H1 (cell line): ENCODE measurements around the gene MS4A7.

Source experiments
- BRCA1 ChIP-seq: IDR thresholded peaks from 2 replicates; pipeline ENCODE4 v1.6.1; 2012; ENCODE audit warnings: low read depth, low read length, improper control_type of control experiment
- EGR1 ChIP-seq: IDR thresholded peaks from 2 replicates; pipeline ENCODE4 v1.6.1; 2011; ENCODE audit warnings: low read depth, low read length, borderline replicate concordance
- EZH2 ChIP-seq: fragments of 200-600 bp; sonication (generic); IDR thresholded peaks from 2 replicates; pipeline ENCODE4 v1.7.1; 2012; ENCODE audit warnings: low read depth, mild to moderate bottlenecking, moderate library complexity, low read length, inconsistent platforms; ENCODE audit not compliant: severe bottlenecking
- GABPA ChIP-seq: IDR thresholded peaks from 2 replicates; pipeline ENCODE4 v1.6.1; 2011; ENCODE audit warnings: mild to moderate bottlenecking, low read length, moderate library complexity, borderline replicate concordance; ENCODE audit not compliant: insufficient read depth
- POLR2A ChIP-seq, 2 experiments: IDR thresholded peaks; 1 replicate in 1 of 2; 2 replicates in 1 of 2; pipeline ENCODE4 v1.6.1; 2011; ENCODE audit warnings: low read depth in 2 of 2, low read length in 2 of 2, mild to moderate bottlenecking in 2 of 2; ENCODE audit errors: control extremely low read depth in 1 of 2
- SIN3A ChIP-seq, 2 experiments: IDR thresholded peaks in 1 of 2; conservative IDR thresholded peaks in 1 of 2; 2 replicates each; pipeline ENCODE4 v1.6.1; 2011 to 2012; ENCODE audit warnings: low read length in 2 of 2, improper control_type of control experiment in 1 of 2, low read depth in 1 of 2, mild to moderate bottlenecking in 1 of 2
- YY1 ChIP-seq: IDR thresholded peaks from 2 replicates; pipeline ENCODE4 v1.6.1; 2011; ENCODE audit warnings: low read depth, mild to moderate bottlenecking, low read length
- ZNF274 ChIP-seq: IDR thresholded peaks from 2 replicates; pipeline ENCODE4 v1.7.0; 2012; ENCODE audit warnings: low read length, borderline replicate concordance; ENCODE audit errors: extremely low read depth
- TF ChIP-seq, protein P1 (sequence below), 3 experiments: IDR thresholded peaks; 1 replicate in 2 of 3; 2 replicates in 1 of 3; pipeline versions ENCODE4 v1.5.1 to v1.6.1; 2011; ENCODE audit warnings: low read length in 3 of 3, mild to moderate bottlenecking in 3 of 3, inconsistent platforms in 2 of 3, low read depth in 1 of 3, moderate library complexity in 1 of 3; ENCODE audit not compliant: insufficient read depth in 1 of 3; ENCODE audit errors: control extremely low read depth in 1 of 3
- TF ChIP-seq, protein P2 (sequence below): IDR thresholded peaks from 2 replicates; pipeline ENCODE4 v1.6.1; 2011; ENCODE audit warnings: low read length, improper control_type of control experiment

DNA sequence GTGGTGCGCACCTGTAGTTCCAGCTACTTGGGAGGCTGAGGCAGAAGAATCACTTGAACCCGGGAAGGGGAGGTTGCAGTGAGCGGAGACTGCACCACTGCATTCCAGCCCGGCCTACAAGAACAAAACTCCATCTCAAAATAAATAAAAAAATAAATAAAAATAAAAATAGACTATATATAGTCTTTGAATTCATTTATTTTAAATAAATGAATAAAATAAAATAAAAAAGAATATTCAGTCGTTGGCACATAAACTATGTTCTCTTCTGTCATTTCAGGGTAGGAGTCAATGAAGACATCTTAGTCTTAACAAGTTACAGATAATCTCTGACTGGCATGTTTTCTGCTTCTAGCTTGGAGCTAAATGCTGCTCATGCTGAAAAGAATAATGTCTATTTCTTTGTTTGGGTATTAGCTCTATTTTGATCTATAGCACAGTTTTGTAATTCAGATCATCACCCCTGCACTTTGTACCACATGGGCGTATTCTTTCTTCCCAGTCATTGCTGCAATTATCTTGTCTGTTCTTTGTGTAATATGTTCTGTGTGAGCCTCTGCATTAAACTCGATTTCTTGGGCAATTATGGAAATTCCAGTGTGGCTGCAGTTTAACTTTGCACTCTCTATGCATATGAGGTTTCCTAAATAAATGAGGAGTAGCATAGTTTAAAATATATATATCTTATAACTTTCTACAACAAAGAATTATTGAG is 16.5 kb downstream of the MS4A7 start:
- TF ChIP-seq, protein P1, sequence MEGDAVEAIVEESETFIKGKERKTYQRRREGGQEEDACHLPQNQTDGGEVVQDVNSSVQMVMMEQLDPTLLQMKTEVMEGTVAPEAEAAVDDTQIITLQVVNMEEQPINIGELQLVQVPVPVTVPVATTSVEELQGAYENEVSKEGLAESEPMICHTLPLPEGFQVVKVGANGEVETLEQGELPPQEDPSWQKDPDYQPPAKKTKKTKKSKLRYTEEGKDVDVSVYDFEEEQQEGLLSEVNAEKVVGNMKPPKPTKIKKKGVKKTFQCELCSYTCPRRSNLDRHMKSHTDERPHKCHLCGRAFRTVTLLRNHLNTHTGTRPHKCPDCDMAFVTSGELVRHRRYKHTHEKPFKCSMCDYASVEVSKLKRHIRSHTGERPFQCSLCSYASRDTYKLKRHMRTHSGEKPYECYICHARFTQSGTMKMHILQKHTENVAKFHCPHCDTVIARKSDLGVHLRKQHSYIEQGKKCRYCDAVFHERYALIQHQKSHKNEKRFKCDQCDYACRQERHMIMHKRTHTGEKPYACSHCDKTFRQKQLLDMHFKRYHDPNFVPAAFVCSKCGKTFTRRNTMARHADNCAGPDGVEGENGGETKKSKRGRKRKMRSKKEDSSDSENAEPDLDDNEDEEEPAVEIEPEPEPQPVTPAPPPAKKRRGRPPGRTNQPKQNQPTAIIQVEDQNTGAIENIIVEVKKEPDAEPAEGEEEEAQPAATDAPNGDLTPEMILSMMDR (IDR thresholded peaks at IDR 0.05; ENCODE audit: control extremely low read depth in 1 of 3, insufficient read depth in 1 of 3, low read depth in 1 of 3, low read length in 3 of 3): no peak
- TF ChIP-seq, protein P2, sequence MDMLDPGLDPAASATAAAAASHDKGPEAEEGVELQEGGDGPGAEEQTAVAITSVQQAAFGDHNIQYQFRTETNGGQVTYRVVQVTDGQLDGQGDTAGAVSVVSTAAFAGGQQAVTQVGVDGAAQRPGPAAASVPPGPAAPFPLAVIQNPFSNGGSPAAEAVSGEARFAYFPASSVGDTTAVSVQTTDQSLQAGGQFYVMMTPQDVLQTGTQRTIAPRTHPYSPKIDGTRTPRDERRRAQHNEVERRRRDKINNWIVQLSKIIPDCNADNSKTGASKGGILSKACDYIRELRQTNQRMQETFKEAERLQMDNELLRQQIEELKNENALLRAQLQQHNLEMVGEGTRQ: no peak
- TF ChIP-seq YY1: no peak
- TF ChIP-seq ZNF274: no peak
- no peak for TF ChIP-seq EZH2
- no peak for TF ChIP-seq BRCA1
- no peak for TF ChIP-seq SIN3A (conservative IDR thresholded peaks at IDR 0.05 in 1 of 2, IDR thresholded peaks at IDR 0.05 in 1 of 2; ENCODE audit: low read depth in 1 of 2, low read length in 2 of 2)
- TF ChIP-seq POLR2A (IDR thresholded peaks at IDR 0.05; ENCODE audit: control extremely low read depth in 1 of 2, low read depth in 2 of 2, low read length in 2 of 2): no peak
- TF ChIP-seq EGR1: no peak
- no peak for TF ChIP-seq GABPA
